ENCODE data around the gene KRT76. TPM values are rescaled to one million over a fixed set of nuclear protein-coding genes. Genes with fewer than 3 reads are reported as not detected.

Gene KRT76
- not detected for total RNA-seq
- not detected for polyA plus RNA-seq

- no peaks in the 10 kb centered on the region for H3K36me3 Mint-ChIP-seq
- no peaks in the 10 kb centered on the region for H3K27me3 ChIP-seq (ENCODE audit: insufficient read depth, low read length, poor library complexity, severe bottlenecking)
- H3K9me3 ChIP-seq (ENCODE audit: low read length) = no peaks in the 10 kb centered on the region
- H3K36me3 ChIP-seq (ENCODE audit: insufficient read depth, low read length) = no peaks in the 10 kb centered on the region
- H3K4me1 Mint-ChIP-seq = no peaks in the 10 kb centered on the region
- peak within 1 kb of the TSS in 3 of 8 donors; percentile 33 to 91 (median 68) for H3K27ac Mint-ChIP-seq
- H3K4me3 Mint-ChIP-seq = no peak within 1 kb of the TSS
- CTCF ChIA-PET = no interaction called here
- no peak for DNase-seq
- POLR2A ChIA-PET = no interaction called here
- H3K4me1 ChIP-seq (ENCODE audit: insufficient read depth, low read length) = no peaks in the 10 kb centered on the region
- no peak within 1 kb of the TSS for H3K27ac ChIP-seq (ENCODE audit: low read depth, low read length)
- no peaks in the 10 kb centered on the region for H3K9me3 Mint-ChIP-seq
- H3K27me3 Mint-ChIP-seq = peaks cover 5 to 46% of the 10 kb centered on the region in 2 donors
- H3K4me3 ChIP-seq (ENCODE audit: low read length) = no peak within 1 kb of the TSS
Observed at GRCh38 chr12:52776913-52777395, at the start of gene KRT76. Gene KRT76 (minus strand): TSS chr12:52777345. CDS start chr12:52777291, 54 bp downstream.

GRCh38 chr12:52825961-52826360 is 48.8 kb upstream of the KRT76 start:
- no peak overlapping the region for H3K4me3 ChIP-seq (ENCODE audit: low read length)
- H3K27me3 ChIP-seq (ENCODE audit: insufficient read depth, low read length, poor library complexity, severe bottlenecking) = no peaks in the 10 kb centered on the region
- H3K27ac Mint-ChIP-seq = no peak overlapping the region
- POLR2A ChIA-PET = no interaction called here
- CTCF ChIA-PET = no interaction called here
- H3K9me3 ChIP-seq (ENCODE audit: low read length) = no peaks in the 10 kb centered on the region
- H3K4me1 Mint-ChIP-seq = no peaks in the 10 kb centered on the region
- H3K4me3 Mint-ChIP-seq = no peak overlapping the region
- DNase-seq = no peak
- H3K27ac ChIP-seq (ENCODE audit: low read depth, low read length) = no peak overlapping the region
- peaks cover 0 to 8% of the 10 kb centered on the region in 2 donors for H3K27me3 Mint-ChIP-seq
- no peaks in the 10 kb centered on the region for H3K9me3 Mint-ChIP-seq
- no peaks in the 10 kb centered on the region for H3K36me3 Mint-ChIP-seq
- no peaks in the 10 kb centered on the region for H3K4me1 ChIP-seq (ENCODE audit: insufficient read depth, low read length)
- no peaks in the 10 kb centered on the region for H3K36me3 ChIP-seq (ENCODE audit: insufficient read depth, low read length)

- Mint-ChIP-seq H3K4me3 (no peak overlapping the region), H3K36me3 (no peaks in the 10 kb centered on the region), H3K9me3 (no peaks in the 10 kb centered on the region), H3K27ac (peak overlapping the region in 1 of 8 donors; percentile 30), H3K4me1 (no peaks in the 10 kb centered on the region), H3K27me3 (peaks cover 0 to 13% of the 10 kb centered on the region in 2 donors)
- Histone ChIP-seq H3K9me3 (ENCODE audit: low read length) (no peaks in the 10 kb centered on the region), H3K36me3 (ENCODE audit: insufficient read depth, low read length) (no peaks in the 10 kb centered on the region), H3K4me3 (ENCODE audit: low read length) (no peak overlapping the region), H3K4me1 (ENCODE audit: insufficient read depth, low read length) (no peaks in the 10 kb centered on the region), H3K27ac (ENCODE audit: low read depth, low read length) (no peak overlapping the region), H3K27me3 (ENCODE audit: insufficient read depth, low read length, poor library complexity, severe bottlenecking) (no peaks in the 10 kb centered on the region)
- ChIA-PET POLR2A (no interaction called here), CTCF (interaction anchor here (0.9 kb wide), 1 partner anchor 12 kb away, joined by 3 read pairs; no protein-coding TSS in a partner anchor)
- no peak for DNase-seq
Observed at GRCh38 chr12:52824741-52825410, 47.7 kb upstream of the KRT76 start.

- Mint-ChIP-seq H3K4me1 (no peaks in the 10 kb centered on the region), H3K27me3 (peaks cover under 1 to 17% of the 10 kb centered on the region in 2 donors), H3K36me3 (no peaks in the 10 kb centered on the region), H3K9me3 (no peaks in the 10 kb centered on the region), H3K27ac (peak overlapping the region in 1 of 8 donors; percentile 66), H3K4me3 (no peak overlapping the region)
- no peaks in the 10 kb centered on the region for H3K4me1 ChIP-seq (ENCODE audit: insufficient read depth, low read length)
- no peak for DNase-seq
- H3K27me3 ChIP-seq (ENCODE audit: insufficient read depth, low read length, poor library complexity, severe bottlenecking) = no peaks in the 10 kb centered on the region
- H3K4me3 ChIP-seq (ENCODE audit: low read length) = no peak overlapping the region
- H3K27ac ChIP-seq (ENCODE audit: low read depth, low read length) = no peak overlapping the region
- no peaks in the 10 kb centered on the region for H3K9me3 ChIP-seq (ENCODE audit: low read length)
- H3K36me3 ChIP-seq (ENCODE audit: insufficient read depth, low read length) = no peaks in the 10 kb centered on the region
- ChIA-PET CTCF (interaction anchor here (0.9 kb wide), 1 partner anchor 13 kb away, joined by 3 read pairs; no protein-coding TSS in a partner anchor), POLR2A (no interaction called here)
Observed at GRCh38 chr12:52823761-52824450, 46.8 kb upstream of the KRT76 start.

GRCh38 chr12:52822771-52823510 is 45.8 kb upstream of the KRT76 start:
- H3K4me1 ChIP-seq (ENCODE audit: insufficient read depth, low read length) = peaks cover 5% of the 10 kb centered on the region
- peak overlapping the region in 1 of 8 donors; percentile 78 for H3K27ac Mint-ChIP-seq
- CTCF ChIA-PET = no interaction called here
- no peak overlapping the region for H3K27ac ChIP-seq (ENCODE audit: low read depth, low read length)
- POLR2A ChIA-PET = no interaction called here
- H3K9me3 Mint-ChIP-seq = no peaks in the 10 kb centered on the region
- no peaks in the 10 kb centered on the region for H3K36me3 Mint-ChIP-seq
- H3K27me3 Mint-ChIP-seq = peaks cover 6 to 24% of the 10 kb centered on the region in 2 donors
- H3K9me3 ChIP-seq (ENCODE audit: low read length) = no peaks in the 10 kb centered on the region
- H3K4me3 ChIP-seq (ENCODE audit: low read length) = no peak overlapping the region
- no peaks in the 10 kb centered on the region for H3K4me1 Mint-ChIP-seq
- H3K4me3 Mint-ChIP-seq = no peak overlapping the region
- H3K36me3 ChIP-seq (ENCODE audit: insufficient read depth, low read length) = no peaks in the 10 kb centered on the region
- no peak for DNase-seq
- H3K27me3 ChIP-seq (ENCODE audit: insufficient read depth, low read length, poor library complexity, severe bottlenecking) = no peaks in the 10 kb centered on the region

GRCh38 chr12:52821826-52822660 is 44.9 kb upstream of the KRT76 start:
- Mint-ChIP-seq H3K9me3 (no peaks in the 10 kb centered on the region), H3K27ac (no peak overlapping the region), H3K27me3 (peaks cover 8 to 30% of the 10 kb centered on the region in 2 donors), H3K36me3 (no peaks in the 10 kb centered on the region), H3K4me3 (no peak overlapping the region), H3K4me1 (peaks cover 3 to 5% (median 4%) of the 10 kb centered on the region in 3 donors)
- H3K36me3 ChIP-seq (ENCODE audit: insufficient read depth, low read length) = no peaks in the 10 kb centered on the region
- no peak for DNase-seq
- ChIA-PET CTCF (no interaction called here), POLR2A (no interaction called here)
- H3K27ac ChIP-seq (ENCODE audit: low read depth, low read length) = no peak overlapping the region
- H3K4me1 ChIP-seq (ENCODE audit: insufficient read depth, low read length) = peaks cover 14% of the 10 kb centered on the region
- no peak overlapping the region for H3K4me3 ChIP-seq (ENCODE audit: low read length)
- no peaks in the 10 kb centered on the region for H3K27me3 ChIP-seq (ENCODE audit: insufficient read depth, low read length, poor library complexity, severe bottlenecking)
- H3K9me3 ChIP-seq (ENCODE audit: low read length) = no peaks in the 10 kb centered on the region

GRCh38 chr12:52821071-52821730 is 44.1 kb upstream of the KRT76 start:
- ChIA-PET CTCF (no interaction called here), POLR2A (no interaction called here)
- H3K4me3 ChIP-seq (ENCODE audit: low read length) = no peak overlapping the region

More at GRCh38 chr12:52821071-52821730, 44.1 kb upstream of the KRT76 start:
- DNase-seq = no peak
- H3K4me3 Mint-ChIP-seq = no peak overlapping the region
- no peaks in the 10 kb centered on the region for H3K36me3 Mint-ChIP-seq
- no peak overlapping the region for H3K27ac Mint-ChIP-seq
- peaks cover 3 to 5% (median 4%) of the 10 kb centered on the region in 3 donors for H3K4me1 Mint-ChIP-seq
- H3K36me3 ChIP-seq (ENCODE audit: insufficient read depth, low read length) = no peaks in the 10 kb centered on the region
- no peaks in the 10 kb centered on the region for H3K9me3 Mint-ChIP-seq
- H3K4me1 ChIP-seq (ENCODE audit: insufficient read depth, low read length) = peaks cover 14% of the 10 kb centered on the region
- H3K27me3 Mint-ChIP-seq = peaks cover 8 to 30% of the 10 kb centered on the region in 2 donors
- H3K27me3 ChIP-seq (ENCODE audit: insufficient read depth, low read length, poor library complexity, severe bottlenecking) = no peaks in the 10 kb centered on the region
- H3K27ac ChIP-seq (ENCODE audit: low read depth, low read length) = no peak overlapping the region
- H3K9me3 ChIP-seq (ENCODE audit: low read length) = no peaks in the 10 kb centered on the region
